Kidney (tissue), 14 donors: ENCODE results near the gene SLC6A17. TPM values are rescaled to one million over a fixed set of nuclear protein-coding genes. Genes with fewer than 3 reads are reported as not detected.

Experiments
- DNase-seq, 5 donors: peaks; one replicate each; pipeline ENCODE4 v3.0.0-alpha.2; 2013 to 2020
- FAIRE-seq: peaks from 2 replicates; lab custom pipeline; 2012; peaks lifted over from hg19 to GRCh38; lab: Jason Lieb, UNC
- H3K27ac ChIP-seq, 2 donors: one replicate each; pipeline ENCODE4 v1.7.0; 2013; ENCODE audit warnings: low read depth in 2 of 2, low read length in 2 of 2, inconsistent platforms in 1 of 2
- H3K27me3 ChIP-seq: one replicate; pipeline ENCODE4 v1.7.1; 2013; ENCODE audit warnings: low read length, inconsistent platforms; ENCODE audit not compliant: control insufficient read depth, insufficient read depth
- H3K36me3 ChIP-seq, 3 donors: one replicate each; pipeline versions ENCODE4 v1.7.0 to v1.7.1; 2013; ENCODE audit warnings: low read length in 3 of 3, control low read depth in 1 of 3, inconsistent platforms in 1 of 3; ENCODE audit not compliant: insufficient read depth in 3 of 3, control insufficient read depth in 2 of 3
- H3K4me1 ChIP-seq, 3 donors: one replicate each; pipeline versions ENCODE4 v1.7.0 to v1.7.1; 2013; ENCODE audit warnings: low read length in 3 of 3, inconsistent platforms in 1 of 3, low read depth in 1 of 3; ENCODE audit not compliant: control insufficient read depth in 2 of 3, insufficient read depth in 2 of 3
- H3K4me3 ChIP-seq, 3 donors: one replicate each; pipeline versions ENCODE4 v1.7.0 to v1.8.1; 2013; ENCODE audit warnings: low read length in 3 of 3, control low read depth in 1 of 3, inconsistent platforms in 1 of 3
- H3K9ac ChIP-seq, 3 donors: one replicate each; pipeline versions ENCODE4 v1.7.0 to v1.7.1; 2013; ENCODE audit warnings: low read length in 3 of 3, control low read depth in 1 of 3, inconsistent platforms in 1 of 3
- H3K9me3 ChIP-seq, 3 donors: one replicate each; pipeline versions ENCODE4 v1.7.0 to v1.7.1; 2013; ENCODE audit warnings: low read length in 3 of 3, control low read depth in 1 of 3, inconsistent platforms in 1 of 3; ENCODE audit not compliant: control insufficient read depth in 2 of 3, insufficient read depth in 1 of 3
- intact Hi-C: fragments of 100-400 bp; cut with DNase I; formaldehyde crosslinking; loops from one replicate; pipeline ENCODE4 v1.11.1; 2022
- polyA plus RNA-seq: library from polyadenylated mRNA; stranded (reverse); fragments of 350-450 nt; fragmentation: Illumina TruSeq; extraction: RNeasy Lipid Tissue Mini Kit (QIAGEN cat#74804); gene quantifications from one replicate; pipeline ENCODE4 v1.2.3, GENCODE V29; 2014; ENCODE audit warnings: low read depth, low replicate concordance; ENCODE audit not compliant: insufficient read depth
- total RNA-seq: library from RNA; stranded (reverse); fragmentation: NEBNext Ultra II Directional; extraction: Animal tissue kit (Norgen Biotek cat#: 25700); gene quantifications from one replicate; pipeline ENCODE4 v1.2.1, GENCODE V29; 2021
- TF ChIP-seq, protein P1 (sequence below): IDR thresholded peaks from 3 replicates; pipeline ENCODE4 v1.5.1; 2012; ENCODE audit warnings: mild to moderate bottlenecking, moderate library complexity, borderline replicate concordance; ENCODE audit not compliant: insufficient read depth; ENCODE audit errors: extremely low read depth
- donor health status: control.
- donor health status: control.
- donor health status: control.
- donor health status: control.
- donor health status: control.
- donor health status: DM: yes; HTN: yes; CAD: no.
- donor health status: Normal renal cell carcinoma (clear cell type).

Gene SLC6A17
- total and polyA plus RNA-seq, 2 donors from 2014 or later, result 1.7 to 2.3 TPM

DNA sequence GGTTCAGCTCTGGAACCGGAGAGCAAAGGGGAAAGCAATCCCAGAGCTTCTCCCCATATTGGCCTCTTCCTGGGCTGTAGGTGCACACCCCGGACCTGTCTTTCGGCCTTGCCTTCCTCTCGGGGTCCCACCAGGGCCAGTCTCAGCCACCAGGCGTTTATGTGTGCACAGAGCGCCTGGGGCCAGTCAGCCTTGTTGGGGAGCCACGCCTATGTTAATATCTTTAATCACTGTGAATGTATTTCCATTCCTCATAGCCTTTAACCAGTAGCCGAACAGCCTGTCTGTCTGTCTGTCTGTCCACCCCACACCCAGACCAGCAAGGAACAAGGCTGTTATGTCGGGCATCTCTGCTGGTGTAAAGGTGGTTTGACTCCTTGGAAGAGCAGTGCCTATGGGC is 78.6 kb downstream of the SLC6A17 start:
- H3K4me3 ChIP-seq, result no peak overlapping the region
- peaks cover 0 to 27% (median 5%) of the 10 kb centered on the region in 3 donors for H3K36me3 ChIP-seq
- peak in 1 of 5 donors; percentile 54 for DNase-seq
- H3K27me3 ChIP-seq, result no peaks in the 10 kb centered on the region
- peaks cover 0 to 30% (median 0%) of the 10 kb centered on the region in 3 donors for H3K4me1 ChIP-seq
- TF ChIP-seq, protein P1, sequence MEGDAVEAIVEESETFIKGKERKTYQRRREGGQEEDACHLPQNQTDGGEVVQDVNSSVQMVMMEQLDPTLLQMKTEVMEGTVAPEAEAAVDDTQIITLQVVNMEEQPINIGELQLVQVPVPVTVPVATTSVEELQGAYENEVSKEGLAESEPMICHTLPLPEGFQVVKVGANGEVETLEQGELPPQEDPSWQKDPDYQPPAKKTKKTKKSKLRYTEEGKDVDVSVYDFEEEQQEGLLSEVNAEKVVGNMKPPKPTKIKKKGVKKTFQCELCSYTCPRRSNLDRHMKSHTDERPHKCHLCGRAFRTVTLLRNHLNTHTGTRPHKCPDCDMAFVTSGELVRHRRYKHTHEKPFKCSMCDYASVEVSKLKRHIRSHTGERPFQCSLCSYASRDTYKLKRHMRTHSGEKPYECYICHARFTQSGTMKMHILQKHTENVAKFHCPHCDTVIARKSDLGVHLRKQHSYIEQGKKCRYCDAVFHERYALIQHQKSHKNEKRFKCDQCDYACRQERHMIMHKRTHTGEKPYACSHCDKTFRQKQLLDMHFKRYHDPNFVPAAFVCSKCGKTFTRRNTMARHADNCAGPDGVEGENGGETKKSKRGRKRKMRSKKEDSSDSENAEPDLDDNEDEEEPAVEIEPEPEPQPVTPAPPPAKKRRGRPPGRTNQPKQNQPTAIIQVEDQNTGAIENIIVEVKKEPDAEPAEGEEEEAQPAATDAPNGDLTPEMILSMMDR, result no peak
- H3K9me3 ChIP-seq, result no peaks in the 10 kb centered on the region
- peak overlapping the region in 1 of 3 donors; percentile 40 for H3K9ac ChIP-seq
- H3K27ac ChIP-seq, result peak overlapping the region; percentile 80 to 86
- FAIRE-seq, result no peak
- intact Hi-C loops, result no loop called here

DNA sequence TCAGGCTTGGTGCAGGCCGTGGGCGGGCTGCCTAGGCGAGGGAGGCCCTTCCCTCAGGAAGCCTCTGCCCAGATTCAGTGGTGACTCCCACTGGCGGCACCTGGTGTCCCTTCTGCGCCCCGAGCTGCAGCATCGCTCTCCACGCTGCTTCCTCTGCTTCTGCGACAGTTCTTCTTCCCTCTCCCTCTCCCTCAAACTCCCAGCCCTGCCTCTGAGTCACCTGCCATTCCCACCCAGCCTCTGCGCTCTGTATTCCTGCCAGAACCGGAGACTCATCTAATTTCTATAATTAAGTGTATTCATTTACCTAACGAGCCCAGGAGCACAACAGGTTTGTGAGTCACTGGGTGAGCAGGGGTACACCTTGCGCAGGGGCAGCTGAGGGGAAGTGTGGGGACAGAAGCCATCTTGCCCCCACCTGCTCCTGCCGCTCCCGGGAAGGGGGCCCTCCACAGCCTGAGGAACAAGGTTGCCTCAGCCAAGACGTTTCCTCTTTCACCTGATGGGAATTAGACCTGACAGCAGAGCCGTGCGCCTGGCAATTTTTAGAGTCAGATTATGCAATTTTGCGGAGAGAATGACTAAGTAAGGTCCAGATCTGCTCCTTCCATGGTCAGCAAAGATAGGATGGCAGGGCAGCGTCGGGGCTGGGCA is 79.2 kb downstream of the SLC6A17 start:
- Histone ChIP-seq H3K4me3 (no peak overlapping the region), H3K27me3 (no peaks in the 10 kb centered on the region), H3K9me3 (no peaks in the 10 kb centered on the region), H3K9ac (peak overlapping the region in 1 of 3 donors; percentile 40), H3K4me1 (peaks cover 0 to 29% (median 0%) of the 10 kb centered on the region in 3 donors), H3K36me3 (peaks cover 0 to 27% (median 7%) of the 10 kb centered on the region in 3 donors), H3K27ac (peak overlapping the region; percentile 80 to 86)
- intact Hi-C loops, result no loop called here
- TF ChIP-seq, protein P1, result no peak
- peak in 1 of 5 donors; percentile 92 for DNase-seq
- FAIRE-seq, result no peak

DNA sequence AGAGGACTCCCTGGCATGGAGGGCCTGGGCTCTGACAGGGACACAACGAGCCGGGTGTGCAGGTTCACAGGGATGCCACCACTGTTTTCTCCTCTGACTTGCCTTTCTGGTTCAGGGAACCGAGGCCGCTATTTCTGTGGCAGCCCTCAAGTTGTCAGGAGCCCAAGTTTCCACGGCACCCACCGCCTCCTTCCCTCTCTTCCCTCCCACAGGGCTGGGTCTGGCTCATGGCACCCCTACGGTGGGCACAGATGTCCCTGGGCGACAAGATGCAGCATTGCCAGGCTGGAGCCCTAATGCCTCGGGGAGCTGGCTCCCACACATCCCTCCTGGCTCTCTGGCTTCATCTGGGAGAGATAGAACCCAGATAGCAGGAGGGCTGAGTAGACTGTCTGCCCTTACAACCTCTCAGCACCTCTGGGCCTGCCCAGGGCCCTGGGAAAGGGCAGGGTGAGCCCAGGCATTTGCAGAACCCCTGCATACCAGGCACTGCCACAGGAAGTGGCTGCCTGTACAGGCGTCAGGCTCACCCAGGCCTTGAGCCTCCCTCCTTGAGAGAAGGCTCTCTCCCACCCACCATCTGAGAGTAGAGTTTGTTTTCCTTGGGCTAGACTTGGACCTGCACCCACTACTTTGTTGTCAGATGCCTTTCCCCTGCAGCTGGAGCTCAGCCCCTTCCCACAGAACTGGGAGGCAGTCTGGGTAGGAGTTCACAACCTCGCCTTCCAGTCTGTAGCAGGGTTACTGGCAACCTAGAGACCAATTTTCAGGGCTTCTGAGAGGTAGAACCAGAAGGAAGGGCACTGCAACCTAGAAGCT is 80.3 kb downstream of the SLC6A17 start:
- Histone ChIP-seq H3K36me3 (peaks cover 0 to 31% (median 7%) of the 10 kb centered on the region in 3 donors), H3K4me1 (peaks cover 0 to 25% (median 0%) of the 10 kb centered on the region in 3 donors), H3K4me3 (no peak overlapping the region), H3K9me3 (no peaks in the 10 kb centered on the region), H3K9ac (no peak overlapping the region), H3K27me3 (no peaks in the 10 kb centered on the region), H3K27ac (no peak overlapping the region)
- intact Hi-C loops, result no loop called here
- FAIRE-seq (no peak), DNase-seq (no peak)
- TF ChIP-seq, protein P1, result no peak
